Endometrial microvascular endothelial cells (primary cell): ENCODE data around the gene ARMCX4. TPM values are rescaled to one million over a fixed set of nuclear protein-coding genes. Genes with fewer than 3 reads are reported as not detected.

Source experiments
- total RNA-seq: library from RNA; depleted of rRNA; stranded (reverse); fragments of >200 nt; gene quantifications from one replicate; pipeline ENCODE4 v1.2.3, GENCODE V29; 2015; ENCODE audit errors: inconsistent ontology term

The ARMCX4 gene
- total RNA-seq, 1 donor from 2014 or later = 2.4 TPM

Other genes starting within 250 kb of the ARMCX4 start
- gene TAF7L, start 194.1 kb upstream of the ARMCX4 start, total RNA-seq = 0.19 TPM
- gene TIMM8A, start 136.7 kb upstream of the ARMCX4 start, total RNA-seq = 8.3 TPM
- gene BTK, start 99.3 kb upstream of the ARMCX4 start, total RNA-seq = not detected
- gene RPL36A, start 94.4 kb upstream of the ARMCX4 start, total RNA-seq = 2,392 TPM
- gene GLA, start 77.5 kb upstream of the ARMCX4 start, total RNA-seq = 61.9 TPM
- 57.1 TPM for gene HNRNPH2, start 77.2 kb upstream of the ARMCX4 start, total RNA-seq
- 17.7 TPM for gene ARMCX1, start 65.1 kb downstream of the ARMCX4 start, total RNA-seq
- gene ARMCX6, start 132.5 kb downstream of the ARMCX4 start, total RNA-seq = 55.0 TPM
- 50.9 TPM for gene ARMCX3, start 137.7 kb downstream of the ARMCX4 start, total RNA-seq
- gene ARMCX2, start 174.4 kb downstream of the ARMCX4 start, total RNA-seq = 54.8 TPM